GM12878 (cell line): Measurements from ENCODE around the gene TIAM1.

Experiments used
- ATF7 ChIP-seq: fragments of 450-650 bp; IDR thresholded peaks from 2 replicates; pipeline ENCODE4 v1.6.1; 2016; ENCODE audit warnings: low read depth, mild to moderate bottlenecking
- ESRRA ChIP-seq: IDR thresholded peaks from 2 replicates; pipeline ENCODE4 v1.6.1; 2012; ENCODE audit warnings: mild to moderate bottlenecking, low read length, improper control_type of control experiment
- HDGF ChIP-seq: fragments of 450-650 bp; IDR thresholded peaks from 2 replicates; pipeline ENCODE4 v1.6.1; 2016; ENCODE audit warnings: antibody characterized with exemption
- RAD51 ChIP-seq: fragments of 450-650 bp; IDR thresholded peaks from 2 replicates; pipeline ENCODE4 v1.6.1; 2016; ENCODE audit warnings: moderate library complexity, mild to moderate bottlenecking, inconsistent platforms
- YY1 ChIP-seq: IDR thresholded peaks from 2 replicates; pipeline ENCODE4 v1.6.1; 2011; ENCODE audit warnings: low read depth, mild to moderate bottlenecking, low read length
- TF ChIP-seq, protein P1 (sequence below), 3 experiments: IDR thresholded peaks in 2 of 3; conservative IDR thresholded peaks in 1 of 3; 2 replicates each; pipeline ENCODE4 v1.5.1; 2011; ENCODE audit warnings: low read depth in 3 of 3, low read length in 3 of 3, mild to moderate bottlenecking in 3 of 3, control low read depth in 2 of 3, moderate library complexity in 2 of 3, inconsistent platforms in 1 of 3, mixed read lengths in 1 of 3; ENCODE audit not compliant: control insufficient read depth in 2 of 3, insufficient read depth in 1 of 3; ENCODE audit errors: extremely low read depth in 1 of 3

DNA sequence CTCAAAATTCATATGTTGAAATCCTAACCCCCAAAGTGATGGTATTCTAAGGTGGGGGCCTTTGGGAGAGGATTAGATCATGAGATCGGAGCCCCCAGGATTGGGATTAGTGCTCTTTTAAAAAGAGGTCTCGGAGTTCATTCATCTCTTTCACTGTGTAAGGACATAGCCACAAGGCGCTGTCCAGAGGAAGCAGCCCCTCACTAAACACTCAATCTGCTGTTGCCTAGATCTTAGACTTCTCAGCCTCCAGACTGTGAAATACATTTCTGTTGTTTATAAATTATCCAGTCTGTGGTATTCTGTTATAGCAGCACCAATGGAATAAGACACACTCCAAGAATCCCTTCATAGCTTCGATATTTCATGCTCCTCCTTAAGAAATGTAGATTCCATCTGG, 12.4 kb upstream of the TIAM1 start:
- no peak for TF ChIP-seq HDGF
- no peak for TF ChIP-seq RAD51
- TF ChIP-seq ATF7 = no peak
- TF ChIP-seq YY1 = no peak
- TF ChIP-seq ESRRA = no peak
- TF ChIP-seq, protein P1, sequence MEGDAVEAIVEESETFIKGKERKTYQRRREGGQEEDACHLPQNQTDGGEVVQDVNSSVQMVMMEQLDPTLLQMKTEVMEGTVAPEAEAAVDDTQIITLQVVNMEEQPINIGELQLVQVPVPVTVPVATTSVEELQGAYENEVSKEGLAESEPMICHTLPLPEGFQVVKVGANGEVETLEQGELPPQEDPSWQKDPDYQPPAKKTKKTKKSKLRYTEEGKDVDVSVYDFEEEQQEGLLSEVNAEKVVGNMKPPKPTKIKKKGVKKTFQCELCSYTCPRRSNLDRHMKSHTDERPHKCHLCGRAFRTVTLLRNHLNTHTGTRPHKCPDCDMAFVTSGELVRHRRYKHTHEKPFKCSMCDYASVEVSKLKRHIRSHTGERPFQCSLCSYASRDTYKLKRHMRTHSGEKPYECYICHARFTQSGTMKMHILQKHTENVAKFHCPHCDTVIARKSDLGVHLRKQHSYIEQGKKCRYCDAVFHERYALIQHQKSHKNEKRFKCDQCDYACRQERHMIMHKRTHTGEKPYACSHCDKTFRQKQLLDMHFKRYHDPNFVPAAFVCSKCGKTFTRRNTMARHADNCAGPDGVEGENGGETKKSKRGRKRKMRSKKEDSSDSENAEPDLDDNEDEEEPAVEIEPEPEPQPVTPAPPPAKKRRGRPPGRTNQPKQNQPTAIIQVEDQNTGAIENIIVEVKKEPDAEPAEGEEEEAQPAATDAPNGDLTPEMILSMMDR (IDR thresholded peaks at IDR 0.05 in 2 of 3, conservative IDR thresholded peaks at IDR 0.05 in 1 of 3; ENCODE audit: control insufficient read depth in 2 of 3, extremely low read depth in 1 of 3, insufficient read depth in 1 of 3, low read depth in 3 of 3, low read length in 3 of 3) = no peak
